Hepatocyte (in vitro differentiated cells): ENCODE results near the gene STAU1. TPM values are rescaled to one million over a fixed set of nuclear protein-coding genes. Genes with fewer than 3 reads are reported as not detected.
"Not testable (repeated sequence)": the region's sequence is repeated elsewhere in the genome, so short reads cannot be mapped to it uniquely, and the experiment has no call there.

Source experiments
- DNase-seq: peaks from one replicate; pipeline ENCODE4 v3.0.0-alpha.2; 2016; ENCODE audit warnings: low spot score
- H2AFZ ChIP-seq: fragments of 200-600 bp; sonication (generic); 2 replicates; pipeline ENCODE4 v1.6.0; 2016; ENCODE audit warnings: antibody characterized with exemption, mild to moderate bottlenecking
- H3K27ac ChIP-seq: fragments of 200-600 bp; sonication (generic); 2 replicates; pipeline ENCODE4 v1.5.1; 2016; ENCODE audit warnings: mild to moderate bottlenecking
- H3K27me3 ChIP-seq: fragments of 200-600 bp; sonication (generic); 2 replicates; pipeline ENCODE4 v1.6.1; 2016
- H3K36me3 ChIP-seq: fragments of 200-600 bp; sonication (generic); replicated peaks from 2 replicates; pipeline ENCODE4 v1.5.1; 2016; ENCODE audit warnings: low read depth; ENCODE audit not compliant: insufficient read depth
- H3K4me1 ChIP-seq: fragments of 200-600 bp; sonication (generic); 2 replicates; pipeline ENCODE4 v1.5.1; 2016; ENCODE audit warnings: mild to moderate bottlenecking, moderate library complexity; ENCODE audit not compliant: insufficient read depth
- H3K4me2 ChIP-seq: fragments of 200-600 bp; sonication (generic); 2 replicates; pipeline ENCODE4 v1.6.0; 2016
- H3K4me3 ChIP-seq: fragments of 200-600 bp; sonication (generic); 2 replicates; pipeline ENCODE4 v1.5.1; 2016; ENCODE audit warnings: mild to moderate bottlenecking
- H3K79me2 ChIP-seq: fragments of 200-600 bp; sonication (generic); 2 replicates; pipeline ENCODE4 v1.6.0; 2017; ENCODE audit warnings: mild to moderate bottlenecking
- H3K9me2 ChIP-seq: fragments of 200-600 bp; sonication (generic); replicated peaks from 2 replicates; pipeline ENCODE4 v1.6.0; 2017; ENCODE audit warnings: mild to moderate bottlenecking; ENCODE audit not compliant: insufficient read depth
- H3K9me3 ChIP-seq: fragments of 200-600 bp; sonication (generic); 2 replicates; pipeline ENCODE4 v1.5.1; 2016; ENCODE audit warnings: low read depth, mild to moderate bottlenecking
- H4K20me1 ChIP-seq: fragments of 200-600 bp; sonication (generic); 2 replicates; pipeline ENCODE4 v1.6.0; 2016; ENCODE audit warnings: mild to moderate bottlenecking; ENCODE audit not compliant: insufficient read depth, poor library complexity, severe bottlenecking
- EZH2 ChIP-seq: fragments of 200-600 bp; sonication (generic); IDR thresholded peaks from 2 replicates; pipeline ENCODE4 v1.6.1; 2016; ENCODE audit warnings: antibody characterized with exemption, mild to moderate bottlenecking, borderline replicate concordance
- EZH2phosphoT487 ChIP-seq: fragments of 200-600 bp; sonication (generic); IDR thresholded peaks from one replicate; pipeline ENCODE4 v1.6.1; 2018; ENCODE audit warnings: antibody characterized with exemption, mild to moderate bottlenecking, low read depth, moderate library complexity; ENCODE audit not compliant: unreplicated experiment, severe bottlenecking
- WGBS: methylation state at CpG from one replicate; pipeline ENCODE4 v1.1.6; 2016; ENCODE audit warnings: low lambda C conversion rate; ENCODE audit errors: missing lambda C conversion rate; 5-methylcytosine and 5-hydroxymethylcytosine counted together
- polyA plus RNA-seq: library from polyadenylated mRNA; unstranded; fragments of >200 nt; fragmentation: Nextera tagmentation; extraction: Ambion mirVana; gene quantifications from 2 replicates; pipeline ENCODE4 v1.2.1, GENCODE V29; 2016
- total RNA-seq: library from RNA; depleted of rRNA; stranded (reverse); fragments of >200 nt; gene quantifications from 2 replicates; pipeline ENCODE4 v1.2.3, GENCODE V29; 2014
- TF ChIP-seq, protein P1 (sequence below): fragments of 200-600 bp; sonication (generic); IDR thresholded peaks from 2 replicates; pipeline ENCODE4 v1.5.1; 2016; ENCODE audit warnings: antibody characterized with exemption, mild to moderate bottlenecking; ENCODE audit not compliant: poor library complexity

STAU1 gene
- total and polyA plus RNA-seq, 2 experiments from 2014 or later = 72.9 to 84.5 TPM

- Histone ChIP-seq H3K9me3 (no peaks in the 10 kb centered on the region), H3K4me2 (no peak overlapping the region), H3K79me2 (no peaks in the 10 kb centered on the region), H3K4me3 (no peak overlapping the region), H3K9me2 (no peaks in the 10 kb centered on the region), H4K20me1 (no peaks in the 10 kb centered on the region), H3K27me3 (no peaks in the 10 kb centered on the region), H3K4me1 (no peaks in the 10 kb centered on the region), H2AFZ (no peak overlapping the region), H3K27ac (no peak overlapping the region), H3K36me3 (no peaks in the 10 kb centered on the region)
- no peak for TF ChIP-seq EZH2
- DNase-seq = no peak
- WGBS = 97% methylated on average over 4 of the region's 4 CpGs
Observed at GRCh38 chr20:49199729-49200293, 11.7 kb upstream of the STAU1 start.

GRCh38 chr20:49192944-49193518, 4.9 kb upstream of the STAU1 start:
- H3K27ac ChIP-seq, H3K4me1 ChIP-seq, H2AFZ ChIP-seq, H3K9me3 ChIP-seq, H3K27me3 ChIP-seq, H3K36me3 ChIP-seq, H3K79me2 ChIP-seq, H3K4me2 ChIP-seq, H3K4me3 ChIP-seq, DNase-seq, H4K20me1 ChIP-seq, H3K9me2 ChIP-seq: not testable (repeated sequence)
- 86% methylated on average over 11 of the region's 11 CpGs for WGBS

- H3K4me2 ChIP-seq = peak overlapping the region; percentile 82
- 1% methylated on average over 24 of the region's 29 CpGs for WGBS
- TF ChIP-seq EZH2 (no peak), EZH2phosphoT487 (no peak)
- TF ChIP-seq, protein P1, sequence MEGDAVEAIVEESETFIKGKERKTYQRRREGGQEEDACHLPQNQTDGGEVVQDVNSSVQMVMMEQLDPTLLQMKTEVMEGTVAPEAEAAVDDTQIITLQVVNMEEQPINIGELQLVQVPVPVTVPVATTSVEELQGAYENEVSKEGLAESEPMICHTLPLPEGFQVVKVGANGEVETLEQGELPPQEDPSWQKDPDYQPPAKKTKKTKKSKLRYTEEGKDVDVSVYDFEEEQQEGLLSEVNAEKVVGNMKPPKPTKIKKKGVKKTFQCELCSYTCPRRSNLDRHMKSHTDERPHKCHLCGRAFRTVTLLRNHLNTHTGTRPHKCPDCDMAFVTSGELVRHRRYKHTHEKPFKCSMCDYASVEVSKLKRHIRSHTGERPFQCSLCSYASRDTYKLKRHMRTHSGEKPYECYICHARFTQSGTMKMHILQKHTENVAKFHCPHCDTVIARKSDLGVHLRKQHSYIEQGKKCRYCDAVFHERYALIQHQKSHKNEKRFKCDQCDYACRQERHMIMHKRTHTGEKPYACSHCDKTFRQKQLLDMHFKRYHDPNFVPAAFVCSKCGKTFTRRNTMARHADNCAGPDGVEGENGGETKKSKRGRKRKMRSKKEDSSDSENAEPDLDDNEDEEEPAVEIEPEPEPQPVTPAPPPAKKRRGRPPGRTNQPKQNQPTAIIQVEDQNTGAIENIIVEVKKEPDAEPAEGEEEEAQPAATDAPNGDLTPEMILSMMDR = no peak
- DNase-seq = no peak
- peaks cover 52% of the 10 kb centered on the region for H3K79me2 ChIP-seq
- peaks cover 32% of the 10 kb centered on the region for H3K4me1 ChIP-seq
- H3K36me3 ChIP-seq = no peaks in the 10 kb centered on the region
- no peak overlapping the region for H2AFZ ChIP-seq
- H3K9me3 ChIP-seq = no peaks in the 10 kb centered on the region
- peaks cover 44% of the 10 kb centered on the region for H4K20me1 ChIP-seq
- H3K4me3 ChIP-seq = peak overlapping the region; percentile 58
- peak overlapping the region; percentile 98 for H3K27ac ChIP-seq
- H3K27me3 ChIP-seq = no peaks in the 10 kb centered on the region
- H3K9me2 ChIP-seq = no peaks in the 10 kb centered on the region
Observed at GRCh38 chr20:49187330-49187850, 744 bp downstream of the STAU1 start.

GRCh38 chr20:49186535-49187329, 1.4 kb downstream of the STAU1 start:
- Histone ChIP-seq H3K4me3 (peak overlapping the region; percentile 58), H3K27me3 (no peaks in the 10 kb centered on the region), H3K79me2 (peaks cover 59% of the 10 kb centered on the region), H2AFZ (no peak overlapping the region), H3K9me3 (no peaks in the 10 kb centered on the region), H3K4me1 (peaks cover 38% of the 10 kb centered on the region), H4K20me1 (peaks cover 51% of the 10 kb centered on the region), H3K9me2 (no peaks in the 10 kb centered on the region), H3K4me2 (peak overlapping the region; percentile 82), H3K27ac (peak overlapping the region; percentile 98), H3K36me3 (no peaks in the 10 kb centered on the region)
- peak; percentile 81 for DNase-seq
- 4% methylated on average over 19 of the region's 19 CpGs for WGBS
- TF ChIP-seq, protein P1 = no peak
- no peak for TF ChIP-seq EZH2
- TF ChIP-seq EZH2phosphoT487 = no peak
